RKO (cell line): ENCODE measurements around the gene ZNF638.
"Not testable (repeated sequence)": the region's sequence is repeated elsewhere in the genome, so short reads cannot be mapped to it uniquely, and the experiment has no call there.

Experiments
- DNase-seq: peaks from one replicate; pipeline ENCODE4 v3.0.0-alpha.2; 2016; ENCODE audit warnings: low spot score

Gene ZNF638

DNA sequence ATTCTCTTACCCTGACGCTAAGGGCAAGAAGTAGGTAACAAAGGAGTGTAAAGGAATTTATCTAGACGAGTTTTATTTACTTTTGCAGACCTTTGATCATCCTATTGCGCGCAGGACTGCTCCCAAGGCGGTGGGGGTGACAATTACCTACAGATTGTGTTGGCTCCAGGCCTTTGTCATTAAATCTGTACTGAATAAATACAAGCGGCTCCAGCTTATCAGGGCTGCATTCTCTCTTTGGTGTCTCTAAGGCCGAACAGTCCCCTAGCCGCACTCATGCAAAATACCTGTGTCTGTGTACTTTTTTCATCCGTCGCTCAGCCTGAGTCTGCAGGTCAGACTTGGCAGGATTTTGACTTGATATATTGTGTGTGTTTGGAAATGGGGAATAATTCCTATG is 63.9 kb downstream of the ZNF638 start:
- DNase-seq, result no peak

DNA sequence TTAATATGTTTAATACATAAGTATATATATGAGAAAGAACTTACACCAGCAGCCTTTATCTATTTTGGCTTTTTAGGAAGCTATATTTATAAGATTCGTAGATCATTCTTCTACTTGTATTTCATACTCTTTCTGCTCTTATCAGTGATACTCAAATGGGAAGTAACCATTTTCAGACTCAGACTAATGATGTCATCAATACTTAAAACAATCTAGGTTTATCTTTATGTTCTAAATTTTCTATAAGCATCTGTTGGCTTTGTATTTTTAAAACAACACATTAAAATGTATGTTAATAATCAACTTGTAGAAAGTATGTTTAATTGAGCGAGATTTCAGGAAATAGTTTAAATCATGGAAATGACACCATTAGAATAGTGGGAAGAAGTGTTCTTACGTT is 70.8 kb downstream of the ZNF638 start:
- no peak for DNase-seq

DNA sequence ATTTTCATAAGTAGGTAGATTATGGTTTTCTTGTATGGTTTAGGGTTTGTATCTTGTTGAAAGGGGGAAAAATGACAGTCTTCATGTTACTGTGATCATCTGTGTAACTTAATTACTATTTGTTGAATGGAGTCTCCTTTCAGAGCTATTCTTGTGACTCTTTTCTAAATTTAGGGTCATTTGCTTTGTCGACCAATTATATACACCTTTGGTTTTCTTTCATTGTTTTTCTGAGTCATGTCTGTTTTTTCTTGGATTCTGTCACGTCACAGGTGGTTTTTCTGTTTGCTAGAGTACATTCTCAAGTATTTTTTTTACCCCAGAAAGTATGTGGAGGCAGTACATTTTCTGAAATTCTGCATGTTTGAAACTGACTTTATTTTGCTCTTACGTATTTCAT is 78.0 kb downstream of the ZNF638 start:
- DNase-seq, result no peak

DNA sequence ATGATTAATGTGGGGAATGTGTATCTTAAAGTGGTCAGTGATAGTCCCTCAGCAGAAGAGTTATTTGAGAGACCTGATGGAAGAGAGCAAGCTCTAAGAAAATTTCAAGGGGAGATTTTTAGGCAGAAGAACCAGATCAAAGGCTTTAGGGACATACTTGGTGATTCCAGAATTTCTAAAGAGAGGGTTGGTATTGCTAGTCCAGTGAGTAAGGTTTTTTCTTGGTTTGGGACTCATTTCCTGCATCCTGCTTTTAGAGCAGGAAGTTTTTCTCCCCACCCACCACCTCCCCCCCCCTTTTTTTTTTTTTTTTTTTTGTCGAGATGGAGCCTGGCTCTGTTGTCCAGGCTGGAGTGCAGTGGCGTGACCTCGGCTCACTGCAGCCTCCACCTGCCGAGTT is 79.1 kb downstream of the ZNF638 start:
- DNase-seq, result peak; percentile 7

DNA sequence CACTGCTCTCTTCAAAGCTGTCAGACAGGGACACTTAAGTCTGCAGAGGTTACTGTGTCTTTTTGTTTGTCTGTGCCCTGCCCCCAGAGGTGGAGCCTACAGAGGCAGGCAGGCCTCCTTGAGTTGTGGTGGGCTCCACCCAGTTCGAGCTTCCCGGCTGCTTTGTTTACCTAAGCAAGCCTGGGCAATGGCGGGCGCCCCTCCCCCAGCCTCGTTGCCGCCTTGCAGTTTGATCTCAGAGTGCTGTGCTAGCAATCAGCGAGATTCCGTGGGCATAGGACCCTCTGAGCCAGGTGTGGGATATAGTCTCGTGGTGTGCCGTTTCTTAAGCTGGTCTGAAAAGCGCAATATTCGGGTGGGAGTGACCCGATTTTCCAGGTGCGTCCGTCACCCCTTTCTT is 85.3 kb downstream of the ZNF638 start:
- DNase-seq, result not testable (repeated sequence)

DNA sequence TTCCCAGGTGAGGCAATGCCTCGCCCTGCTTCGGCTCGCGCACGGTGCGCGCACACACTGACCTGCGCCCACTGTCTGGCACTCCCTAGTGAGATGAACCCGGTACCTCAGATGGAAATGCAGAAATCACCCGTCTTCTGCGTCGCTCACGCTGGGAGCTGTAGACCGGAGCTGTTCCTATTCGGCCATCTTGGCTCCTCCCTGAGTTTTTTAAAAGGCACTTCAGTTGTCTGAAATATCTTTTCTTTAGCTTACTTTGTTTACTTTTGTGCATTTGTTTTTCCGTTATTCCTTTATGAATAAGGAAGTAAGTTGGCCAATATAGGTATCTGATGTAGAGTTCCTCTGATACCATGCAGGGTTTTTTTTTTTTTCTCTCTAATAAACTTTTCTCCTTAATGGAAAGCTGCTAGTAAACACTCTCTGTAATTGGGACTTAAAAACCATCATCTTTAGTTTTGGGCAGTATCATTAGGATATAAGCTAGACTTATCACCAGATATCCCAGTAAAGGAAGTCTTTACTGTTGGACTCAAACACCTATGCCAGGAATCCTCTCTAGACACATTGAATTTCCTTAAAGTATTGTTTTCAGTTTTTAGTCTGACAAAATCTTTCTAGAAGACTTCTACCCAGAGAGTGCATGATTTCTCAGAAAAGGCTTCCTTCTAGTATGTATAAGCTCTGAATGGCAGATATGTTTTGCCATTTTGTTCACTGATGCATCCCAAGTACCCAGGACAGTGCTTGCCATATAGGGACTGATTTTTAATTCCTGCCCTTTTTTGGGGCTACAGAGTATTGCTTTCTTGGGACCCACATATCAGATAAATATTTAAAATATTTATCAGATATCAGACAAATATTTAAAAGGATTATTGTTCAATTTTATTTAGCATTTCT is 86.0 kb downstream of the ZNF638 start:
- DNase-seq, result no peak

DNA sequence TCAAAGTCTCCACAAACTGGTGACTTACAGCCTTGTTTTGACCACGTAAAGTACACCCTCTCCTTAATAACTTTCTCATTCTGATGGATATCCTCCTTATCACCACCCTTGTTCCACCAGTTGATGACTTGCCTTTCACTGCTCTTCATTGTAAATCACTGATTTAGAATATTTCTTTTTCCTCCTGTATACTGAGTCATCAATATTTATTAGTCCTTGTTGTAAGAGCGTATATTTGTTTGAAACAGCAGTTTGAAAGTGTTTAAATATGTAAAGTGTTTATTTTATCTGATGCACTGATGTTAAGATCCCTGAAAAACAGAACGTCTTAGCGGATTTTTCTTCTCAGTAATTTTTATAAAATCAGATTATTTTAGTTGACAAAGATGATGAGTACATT is 87.6 kb downstream of the ZNF638 start:
- no peak for DNase-seq

DNA sequence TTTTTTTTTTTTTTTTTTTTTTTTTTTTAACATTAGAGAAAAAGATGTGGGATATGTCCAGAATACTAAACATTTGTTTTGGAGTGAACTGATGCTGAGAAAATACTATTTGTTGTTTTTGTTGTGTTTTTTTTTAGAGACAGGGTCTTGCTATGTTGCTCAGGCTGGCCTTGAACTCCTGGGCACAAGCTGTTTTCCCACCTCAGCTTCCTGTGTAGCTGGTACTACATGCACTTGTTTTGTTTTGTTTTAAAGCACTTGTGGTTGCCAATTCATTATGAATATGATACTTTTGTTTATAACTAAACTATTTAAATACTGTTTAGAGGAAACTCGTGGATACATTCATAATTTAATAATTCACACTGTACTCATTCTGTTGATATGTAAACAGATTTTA is 88.4 kb downstream of the ZNF638 start:
- no peak for DNase-seq

DNA sequence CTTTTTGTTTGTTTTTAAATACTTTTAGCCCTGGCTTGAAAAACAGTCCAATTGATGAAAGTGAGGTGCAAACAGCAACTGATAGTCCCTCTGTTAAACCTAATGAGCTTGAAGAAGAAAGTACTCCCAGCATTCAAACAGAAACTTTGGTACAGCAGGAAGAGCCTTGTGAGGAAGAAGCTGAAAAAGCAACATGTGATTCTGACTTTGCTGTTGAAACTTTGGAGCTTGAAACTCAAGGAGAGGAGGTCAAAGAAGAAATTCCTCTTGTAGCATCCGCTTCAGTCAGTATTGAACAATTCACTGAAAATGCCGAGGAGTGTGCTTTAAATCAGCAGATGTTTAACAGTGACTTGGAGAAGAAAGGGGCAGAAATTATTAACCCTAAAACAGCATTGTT is 91.2 kb downstream of the ZNF638 start:
- no peak for DNase-seq

DNA sequence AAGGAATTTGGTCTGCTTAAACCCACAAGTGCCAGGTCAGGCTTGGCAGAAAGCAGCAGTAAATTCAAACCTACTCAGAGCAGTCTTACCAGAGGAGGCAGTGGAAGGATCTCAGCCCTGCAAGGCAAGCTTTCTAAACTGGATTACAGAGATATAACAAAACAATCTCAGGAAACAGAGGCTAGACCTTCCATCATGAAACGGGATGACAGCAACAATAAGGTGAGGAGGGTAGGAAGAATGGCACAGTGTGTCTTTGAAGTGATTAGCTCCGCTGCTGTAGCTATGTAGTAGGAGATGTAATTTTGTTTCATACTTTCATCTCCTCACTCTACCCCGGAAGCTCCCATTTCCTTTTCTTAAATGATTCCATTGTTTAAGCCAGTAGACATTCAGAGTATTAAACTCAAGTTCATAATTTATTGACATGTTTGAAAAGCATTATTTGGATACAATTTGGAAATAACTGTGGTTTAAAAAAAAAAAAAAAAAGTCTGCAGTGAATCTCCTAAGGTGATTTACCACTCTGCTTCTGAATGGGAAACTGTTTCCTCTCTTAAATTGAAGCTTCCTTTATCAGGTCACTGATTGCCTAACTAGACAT is 92.3 kb downstream of the ZNF638 start:
- DNase-seq, result no peak

DNA sequence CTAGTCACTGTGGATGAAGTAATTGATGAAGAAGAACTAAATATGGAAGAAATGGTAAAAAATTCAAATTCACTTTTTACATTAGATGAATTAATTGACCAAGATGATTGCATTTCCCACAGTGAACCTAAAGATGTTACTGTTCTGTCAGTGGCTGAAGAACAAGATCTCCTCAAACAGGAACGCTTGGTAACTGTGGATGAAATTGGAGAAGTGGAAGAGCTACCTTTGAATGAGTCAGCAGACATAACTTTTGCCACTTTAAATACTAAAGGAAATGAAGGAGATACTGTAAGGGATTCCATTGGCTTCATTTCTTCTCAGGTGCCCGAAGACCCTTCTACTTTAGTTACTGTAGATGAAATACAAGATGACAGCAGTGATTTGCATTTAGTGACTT is 95.1 kb downstream of the ZNF638 start:
- no peak for DNase-seq

DNA sequence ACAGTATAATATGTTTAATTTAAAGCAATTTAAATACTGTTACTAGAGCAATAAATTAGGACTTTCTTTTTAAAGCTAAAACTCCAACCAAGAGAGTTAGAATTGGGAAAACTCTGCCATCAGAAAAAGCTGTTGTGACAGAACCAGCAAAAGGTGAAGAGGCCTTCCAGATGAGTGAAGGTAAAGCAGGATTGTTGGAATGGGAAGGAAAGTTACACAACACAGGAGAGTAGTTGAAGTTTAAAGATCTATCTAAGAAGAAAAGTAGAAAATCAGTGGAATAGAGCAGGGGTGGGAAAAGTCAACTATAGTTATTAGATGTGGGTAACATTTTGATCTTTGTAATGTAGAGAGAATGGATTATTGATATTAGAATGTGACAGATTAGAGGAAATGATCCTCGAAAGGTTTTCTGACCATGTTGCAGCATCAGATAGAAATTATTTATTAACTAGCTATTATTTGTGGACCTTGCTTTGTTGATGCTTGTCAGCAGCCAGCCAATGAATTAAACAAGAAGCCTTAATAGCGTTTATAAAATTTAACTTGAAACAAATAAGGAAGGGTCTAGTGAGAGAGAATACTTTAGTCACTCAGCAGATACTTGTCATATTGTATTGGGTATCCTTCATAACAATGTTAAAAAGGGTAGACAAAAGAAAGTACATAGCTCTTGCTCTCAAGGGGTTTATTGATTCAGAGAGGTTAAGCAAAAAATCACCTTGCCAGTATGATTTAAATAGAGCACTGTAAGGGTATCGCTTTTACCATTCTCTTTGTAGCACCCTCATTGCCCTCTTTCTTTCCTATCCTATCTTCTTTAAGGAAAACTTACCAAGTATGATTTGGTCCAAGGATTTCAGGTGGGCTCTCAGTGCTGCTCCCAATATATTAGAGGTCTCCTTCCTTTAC is 97.1 kb downstream of the ZNF638 start:
- DNase-seq, result no peak

DNA sequence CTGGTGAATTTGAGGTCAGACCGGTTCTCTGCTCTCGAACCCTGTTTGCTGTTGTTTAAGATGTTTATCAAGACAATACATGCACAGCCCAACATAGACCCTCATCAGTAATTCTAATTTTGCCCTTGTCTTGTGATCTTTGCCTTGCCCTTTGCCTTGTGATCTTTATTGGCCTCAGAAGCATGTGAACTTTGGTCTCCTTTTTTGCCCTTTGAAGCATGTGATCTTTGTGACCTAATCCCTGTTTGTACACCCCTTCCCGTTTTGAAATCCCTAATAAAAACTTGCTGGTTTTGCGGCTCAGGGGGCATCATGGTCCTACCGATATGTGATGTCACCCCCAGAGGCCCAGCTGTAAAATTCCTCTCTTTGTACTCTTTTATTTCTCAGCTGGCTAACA is 113.6 kb downstream of the ZNF638 start:
- DNase-seq, result not testable (repeated sequence)

DNA sequence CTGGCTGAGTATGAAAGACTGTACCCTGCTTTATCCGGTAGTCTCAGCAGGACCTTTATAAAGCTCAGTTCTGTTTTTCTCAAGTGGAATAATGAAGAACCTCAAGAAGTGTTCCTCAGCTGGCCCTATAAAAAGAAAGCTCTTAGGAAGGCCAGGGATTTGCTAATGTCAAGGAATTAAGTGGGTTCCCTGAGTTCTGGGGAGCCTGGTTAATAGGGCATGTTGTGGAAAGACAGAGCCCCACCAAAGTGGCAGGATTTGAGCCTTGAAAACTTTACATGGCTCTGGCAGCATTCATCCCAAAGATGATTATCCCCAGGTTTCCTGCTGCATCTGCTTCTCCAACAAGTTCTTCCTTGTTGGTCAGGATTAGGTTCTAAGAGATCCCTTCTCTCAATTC is 114.9 kb downstream of the ZNF638 start:
- no peak for DNase-seq

DNA sequence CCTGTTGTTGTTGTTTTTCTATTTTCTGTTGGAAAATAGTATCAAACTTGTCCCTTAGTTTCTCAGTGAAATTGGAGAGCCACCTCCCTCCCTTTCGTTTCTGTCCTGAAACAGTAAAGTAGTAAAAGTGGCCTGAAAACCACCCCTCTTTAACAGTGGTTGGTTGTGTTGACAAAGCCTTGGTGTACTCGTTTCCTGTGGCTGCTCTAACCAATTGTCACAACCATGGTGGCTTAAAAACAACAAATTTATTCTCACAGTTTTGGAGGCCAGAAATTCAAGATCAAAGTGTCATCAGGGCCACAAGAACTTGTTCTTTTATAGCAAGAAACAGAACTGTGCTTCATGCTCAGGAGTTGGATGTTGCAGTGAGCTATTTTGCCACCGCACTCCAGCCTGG is 117.8 kb downstream of the ZNF638 start:
- DNase-seq, result no peak

DNA sequence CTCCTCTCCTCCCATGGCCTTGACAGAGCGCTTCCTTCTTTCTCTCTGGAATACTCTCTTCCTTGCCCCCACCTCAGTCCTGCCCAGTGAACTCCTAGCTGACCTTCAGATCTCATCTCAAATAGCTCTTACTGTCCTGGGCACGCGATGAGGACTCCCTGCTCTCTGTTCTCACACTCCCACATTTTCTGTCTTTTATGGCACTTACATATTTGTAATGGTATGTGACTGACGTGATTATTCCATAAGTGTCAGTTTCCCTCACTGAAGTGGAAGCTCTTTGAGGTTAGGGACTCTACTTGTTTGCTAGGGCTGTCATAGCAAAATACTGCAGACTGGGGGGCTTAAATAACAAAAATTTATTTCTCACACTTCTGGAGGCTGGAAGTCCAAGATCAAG is 120.1 kb downstream of the ZNF638 start:
- no peak for DNase-seq

DNA sequence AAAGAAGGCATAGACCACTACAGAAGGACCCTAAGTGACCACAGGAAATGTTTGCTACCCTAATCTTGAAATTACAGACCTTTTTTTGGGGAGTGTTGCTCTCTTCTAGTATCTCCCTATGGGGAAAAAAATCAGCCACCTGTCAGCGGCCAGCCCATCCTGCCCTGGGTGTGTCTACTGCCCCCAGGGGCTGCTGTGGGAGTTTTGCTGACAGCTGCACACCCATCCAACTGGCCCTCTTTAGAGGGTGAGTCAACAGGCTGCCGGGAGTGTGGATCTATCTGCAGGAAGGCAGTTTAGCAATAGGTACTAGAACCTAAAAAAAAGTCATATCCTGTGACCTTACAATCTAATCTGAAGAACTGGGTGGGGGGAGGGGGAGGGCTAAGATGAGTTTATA is 121.0 kb downstream of the ZNF638 start:
- DNase-seq, result peak; percentile 58

DNA sequence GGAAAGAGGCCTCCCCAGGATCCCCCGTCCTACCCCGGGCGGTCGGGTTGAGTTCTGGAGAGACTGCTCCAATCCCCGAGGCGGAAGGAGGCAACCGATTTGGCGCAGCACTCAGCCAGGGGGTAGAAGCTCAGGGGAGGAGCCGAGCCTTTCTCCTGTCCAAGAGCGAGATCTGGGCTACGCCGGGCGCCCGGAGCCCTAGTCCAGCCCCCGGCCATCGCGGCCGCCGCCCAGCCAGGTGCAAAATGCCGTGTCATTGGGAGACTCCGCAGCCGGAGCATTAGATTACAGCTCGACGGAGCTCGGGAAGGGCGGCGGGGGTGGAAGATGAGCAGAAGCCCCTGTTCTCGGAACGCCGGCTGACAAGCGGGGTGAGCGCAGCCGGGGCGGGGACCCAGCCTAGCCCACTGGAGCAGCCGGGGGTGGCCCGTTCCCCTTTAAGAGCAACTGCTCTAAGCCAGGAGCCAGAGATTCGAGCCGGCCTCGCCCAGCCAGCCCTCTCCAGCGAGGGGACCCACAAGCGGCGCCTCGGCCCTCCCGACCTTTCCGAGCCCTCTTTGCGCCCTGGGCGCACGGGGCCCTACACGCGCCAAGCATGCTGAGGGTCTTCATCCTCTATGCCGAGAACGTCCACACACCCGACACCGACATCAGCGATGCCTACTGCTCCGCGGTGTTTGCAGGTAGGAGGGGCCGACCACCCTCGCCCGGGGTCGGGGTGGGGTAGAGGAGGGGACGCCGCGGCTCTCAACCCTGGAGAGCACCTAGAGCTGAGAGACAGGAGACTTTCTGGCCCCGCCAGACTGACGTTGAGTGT is 122.0 kb downstream of the ZNF638 start, which contains the start of gene DYSF:
Gene DYSF (plus strand): TSS at position 158 of the 817 bp plus-strand sequence.
- no peak for DNase-seq

DNA sequence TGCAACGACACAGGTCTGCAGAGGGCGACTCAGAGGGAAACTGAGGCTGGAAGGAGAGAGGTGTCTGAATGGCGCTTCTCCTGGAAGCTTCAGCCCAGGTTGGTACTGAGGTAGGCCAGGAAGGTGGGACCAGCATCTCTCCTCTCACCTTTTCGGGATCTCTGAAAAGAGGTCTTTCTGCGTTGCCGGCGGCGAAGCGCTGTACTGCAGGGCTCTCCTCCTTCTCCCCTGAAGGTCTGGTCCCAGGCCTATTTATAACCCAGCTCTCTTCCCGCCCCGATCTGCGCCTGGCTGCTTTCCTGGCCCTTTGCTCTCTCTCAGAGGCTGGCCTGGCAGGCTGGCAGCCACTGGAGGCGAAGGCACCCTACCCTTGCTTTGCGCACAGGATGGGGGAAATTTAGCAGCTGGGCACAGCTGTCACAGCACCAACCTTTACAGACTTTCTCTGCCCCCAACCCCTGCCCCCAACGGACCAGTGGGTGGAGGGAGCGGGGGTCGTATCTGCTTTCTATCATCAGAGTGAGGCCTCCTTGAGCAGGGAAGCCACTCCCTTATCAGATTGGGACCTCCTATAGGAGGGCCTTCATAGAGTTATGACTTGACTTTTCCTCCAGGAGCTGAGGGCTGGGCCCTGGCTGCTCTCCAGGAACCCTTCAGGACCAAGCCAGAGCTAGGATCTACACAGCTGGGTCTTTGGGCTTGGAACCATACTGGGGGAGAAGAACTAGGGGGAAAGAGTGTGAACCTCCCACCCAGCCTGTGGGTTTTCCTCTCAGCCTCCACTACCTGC is 122.8 kb downstream of the ZNF638 start:
- no peak for DNase-seq

DNA sequence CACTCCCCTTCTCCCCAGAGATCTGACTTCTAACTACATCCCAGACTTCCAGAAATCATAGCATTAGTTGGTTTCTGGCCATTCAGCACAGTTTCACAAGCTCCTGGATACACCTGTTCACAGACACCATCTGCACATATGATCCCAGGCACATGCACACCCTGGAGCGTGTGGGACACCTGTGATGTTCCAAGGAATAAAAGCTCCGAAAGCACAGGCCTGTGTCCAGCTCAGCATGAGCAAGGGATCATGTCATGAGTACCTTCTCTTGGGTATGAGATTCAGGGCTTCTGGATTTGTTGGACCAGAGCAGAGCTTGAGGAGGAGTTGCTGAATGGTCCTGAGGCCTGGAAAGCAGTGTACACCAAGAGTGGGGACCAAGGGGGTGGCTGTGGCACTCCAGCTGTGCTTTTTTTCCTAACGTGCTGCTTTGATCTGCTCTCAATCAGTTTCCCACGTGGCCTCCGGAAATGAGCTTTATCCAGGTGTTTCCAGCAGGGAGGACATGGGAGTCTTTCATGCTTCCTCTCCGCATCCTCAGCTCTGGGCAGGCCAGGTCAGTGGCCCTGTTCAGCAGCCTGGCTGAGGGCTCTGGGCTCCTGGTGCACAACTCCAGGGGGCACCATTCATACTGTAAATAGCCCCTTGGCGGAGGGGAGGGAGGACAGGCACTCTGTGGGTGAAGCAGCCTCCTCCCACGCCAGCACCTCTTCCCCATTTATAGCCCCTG is 123.6 kb downstream of the ZNF638 start:
- DNase-seq, result no peak
